Uterus (tissue), 4 donors: Measurements from ENCODE around the gene ARSG. TPM values are rescaled to one million over a fixed set of nuclear protein-coding genes. Genes with fewer than 3 reads are reported as not detected.

ENCODE experiments used
- DNase-seq, 2 donors: peaks; one replicate each; pipeline ENCODE4 v3.0.0-alpha.2; 2019 to 2020
- H3K27ac ChIP-seq, 2 donors: fragments of 200-600 bp; sonication (generic); 1 replicate in 1 of 2; 2 replicates in 1 of 2; pipeline ENCODE4 v1.5.1; 2016 to 2018
- H3K27me3 ChIP-seq, 2 donors: fragments of 200-600 bp; sonication (generic); one replicate each; pipeline ENCODE4 v1.5.1; 2018 to 2019; ENCODE audit warnings: control low read depth in 1 of 2
- H3K36me3 ChIP-seq, 2 donors: fragments of 200-600 bp; sonication (generic); one replicate each; pipeline ENCODE4 v1.5.1; 2019; ENCODE audit warnings: control low read depth in 1 of 2
- H3K4me1 ChIP-seq, 2 donors: fragments of 200-600 bp; sonication (generic); one replicate each; pipeline ENCODE4 v1.5.1; 2018 to 2019; ENCODE audit warnings: control low read depth in 1 of 2
- H3K4me3 ChIP-seq, 2 donors: fragments of 200-600 bp; sonication (generic); 1 replicate in 1 of 2; 2 replicates in 1 of 2; pipeline ENCODE4 v1.5.1; 2018 to 2019; ENCODE audit warnings: mild to moderate bottlenecking in 1 of 2
- H3K9me3 ChIP-seq, 2 donors: fragments of 200-600 bp; sonication (generic); one replicate each; pipeline ENCODE4 v1.5.1; 2019; ENCODE audit warnings: control low read depth in 1 of 2
- CTCF ChIP-seq, 4 experiments: fragments of 200-600 bp in 2 of 4; fragments of 450-650 bp in 2 of 4; sonication (generic) in 2 of 4; IDR thresholded peaks; one replicate each; pipeline ENCODE4 v1.5.1; 2016 to 2019; ENCODE audit warnings: antibody characterized with exemption in 4 of 4, mild to moderate bottlenecking in 2 of 4, moderate library complexity in 1 of 4
- POLR2A ChIP-seq, 2 donors: fragments of 450-650 bp; IDR thresholded peaks; one replicate each; pipeline ENCODE4 v1.6.1; 2016; ENCODE audit warnings: antibody characterized with exemption in 2 of 2, mild to moderate bottlenecking in 1 of 2, moderate library complexity in 1 of 2
- intact Hi-C: fragments of 100-400 bp; cut with DNase I; formaldehyde crosslinking; loops from one replicate; pipeline ENCODE4 v1.15.1; 2023; ENCODE audit warnings: low total_unique reads
- total RNA-seq, 4 donors: library from RNA; depleted of rRNA in 3 of 4; stranded (reverse); fragments of >200 nt in 3 of 4; gene quantifications; one replicate each; pipeline versions ENCODE4 v1.1.0 to v1.2.4, GENCODE V29; 2014 to 2023
- donor health status: DM: yes; HTN: yes; CAD: no.

The ARSG gene
- total RNA-seq, 4 donors from 2014 or later, result 0.59 to 6.4 (median 5.7) TPM

- Histone ChIP-seq H3K27me3 (no peaks in the 10 kb centered on the region), H3K4me3 (no peak overlapping the region), H3K9me3 (no peaks in the 10 kb centered on the region), H3K27ac (peak overlapping the region in 1 of 2 donors; percentile 42), H3K36me3 (no peaks in the 10 kb centered on the region), H3K4me1 (no peaks in the 10 kb centered on the region)
- DNase-seq, result peak in 1 of 2 donors; percentile 59
- intact Hi-C loops, result no loop called here
- TF ChIP-seq POLR2A (IDR thresholded peaks at IDR 0.05), result no peak
- no peak for TF ChIP-seq CTCF (IDR thresholded peaks at IDR 0.05)
Measured at GRCh38 chr17:68390888-68391545, 99.7 kb downstream of the ARSG start.

GRCh38 chr17:68391561-68392268, 100.4 kb downstream of the ARSG start:
- Histone ChIP-seq H3K4me1 (no peaks in the 10 kb centered on the region), H3K9me3 (no peaks in the 10 kb centered on the region), H3K27me3 (no peaks in the 10 kb centered on the region), H3K27ac (peak overlapping the region in 1 of 2 donors; percentile 42), H3K4me3 (no peak overlapping the region), H3K36me3 (no peaks in the 10 kb centered on the region)
- DNase-seq, result no peak
- TF ChIP-seq CTCF (IDR thresholded peaks at IDR 0.05) (no peak), POLR2A (IDR thresholded peaks at IDR 0.05) (no peak)
- intact Hi-C loops, result no loop called here

GRCh38 chr17:68394608-68395331, 103.5 kb downstream of the ARSG start:
- TF ChIP-seq CTCF (IDR thresholded peaks at IDR 0.05), result no peak
- H3K4me1 ChIP-seq, result peaks cover 0 to 6% of the 10 kb centered on the region in 2 donors
- H3K27me3 ChIP-seq, result no peaks in the 10 kb centered on the region
- no peak overlapping the region for H3K27ac ChIP-seq
- H3K4me3 ChIP-seq, result no peak overlapping the region
- no peak for DNase-seq
- intact Hi-C loops, result no loop called here
- H3K9me3 ChIP-seq, result no peaks in the 10 kb centered on the region
- no peaks in the 10 kb centered on the region for H3K36me3 ChIP-seq

GRCh38 chr17:68396226-68397107, 105.2 kb downstream of the ARSG start:
- Histone ChIP-seq H3K4me3 (no peak overlapping the region), H3K9me3 (no peaks in the 10 kb centered on the region), H3K27ac (peak overlapping the region in 1 of 2 donors; percentile 9), H3K36me3 (no peaks in the 10 kb centered on the region), H3K4me1 (peaks cover 0 to 6% of the 10 kb centered on the region in 2 donors), H3K27me3 (no peaks in the 10 kb centered on the region)
- TF ChIP-seq POLR2A (IDR thresholded peaks at IDR 0.05), result no peak
- TF ChIP-seq CTCF (IDR thresholded peaks at IDR 0.05), result no peak
- intact Hi-C loops, result no loop called here
- DNase-seq, result no peak
